Mucosa of descending colon (tissue), 3 donors: ENCODE data around the gene FIGNL2. TPM values are rescaled to one million over a fixed set of nuclear protein-coding genes. Genes with fewer than 3 reads are reported as not detected.

Source experiments
- ATAC-seq: fragments of 200-7000 bp; cut with Tn5 transposase; one replicate; pipeline ENCODE4 v1.9.1; 2020; ENCODE audit warnings: mild to moderate bottlenecking, moderate library complexity
- DNase-seq, 3 donors: peaks; one replicate each; pipeline ENCODE4 v3.0.0-alpha.2; 2020
- H3K36me3 ChIP-seq: fragments of 200-600 bp; one replicate; pipeline ENCODE4 v1.8.0; 2021; ENCODE audit warnings: low read depth, mild to moderate bottlenecking
- H3K4me1 ChIP-seq: fragments of 200-600 bp; one replicate; pipeline ENCODE4 v1.8.0; 2021; ENCODE audit warnings: low read depth, mild to moderate bottlenecking
- H3K4me3 ChIP-seq: fragments of 200-600 bp; one replicate; pipeline ENCODE4 v1.8.0; 2021; ENCODE audit warnings: mild to moderate bottlenecking
- H3K9me3 ChIP-seq: fragments of 200-600 bp; one replicate; pipeline ENCODE4 v1.8.0; 2021; ENCODE audit warnings: mild to moderate bottlenecking
- CTCF ChIP-seq: fragments of 200-600 bp; IDR thresholded peaks from one replicate; pipeline ENCODE4 v1.8.0; 2022; ENCODE audit warnings: antibody characterized with exemption, mild to moderate bottlenecking
- intact Hi-C, 2 donors: fragments of 100-400 bp; cut with DNase I in 1 of 2; cut with micrococcal nuclease in 1 of 2; formaldehyde crosslinking; loops; one replicate each; pipeline versions ENCODE4 v1.11.0 to v1.11.1; 2022; cut with DNase I, micrococcal nuclease
- total RNA-seq, 3 donors: library from RNA; stranded (reverse); fragmentation: NEBNext Ultra II Directional in 2 of 3; extraction: Animal tissue kit (Norgen Biotek cat#: 25700) in 2 of 3; gene quantifications; one replicate each; pipeline versions ENCODE4 v1.2.1 to v1.2.4, GENCODE V29; 2021 to 2023
- donor health status: DM: no; HTN: no; CAD: no; lungs with moderate emphysema.
- donor health status: DM: no; HTN: no; CAD: no.
- donor health status: DM: no; HTN: yes; CAD: no.

Gene FIGNL2
- total RNA-seq, 3 donors from 2014 or later: 0.26 to 0.44 (median 0.34) TPM

GRCh38 chr12:51827925-51828818 lies 20.3 kb downstream of the FIGNL2 start:
- DNase-seq (peak; percentile 64 to 82 (median 71)), ATAC-seq (peak; percentile 91)
- H3K36me3 ChIP-seq: no peaks in the 10 kb centered on the region
- H3K4me3 ChIP-seq: no peak overlapping the region
- TF ChIP-seq CTCF: no peak
- H3K4me1 ChIP-seq: peaks cover 13% of the 10 kb centered on the region
- intact Hi-C loops: no loop called here
- H3K9me3 ChIP-seq: no peaks in the 10 kb centered on the region

- no peak for DNase-seq
- intact Hi-C loops: no loop called here
- TF ChIP-seq CTCF: no peak
- no peaks in the 10 kb centered on the region for H3K36me3 ChIP-seq
- H3K4me3 ChIP-seq: no peak overlapping the region
- H3K9me3 ChIP-seq: no peaks in the 10 kb centered on the region
- ATAC-seq: no peak
- H3K4me1 ChIP-seq: peaks cover 13% of the 10 kb centered on the region
Measured at GRCh38 chr12:51826881-51827280, 21.6 kb downstream of the FIGNL2 start.

- DNase-seq: no peak
- Histone ChIP-seq H3K4me1 (peaks cover 13% of the 10 kb centered on the region), H3K4me3 (no peak overlapping the region), H3K9me3 (no peaks in the 10 kb centered on the region), H3K36me3 (no peaks in the 10 kb centered on the region)
- TF ChIP-seq CTCF: no peak
- intact Hi-C loops: no loop called here
- ATAC-seq: no peak
Measured at GRCh38 chr12:51825216-51825615, 23.3 kb downstream of the FIGNL2 start.

- H3K4me1 ChIP-seq: peaks cover 13% of the 10 kb centered on the region
- intact Hi-C loops: loop anchor here in 1 of 2 donors (5.0 kb wide), 1 partner anchor 402 kb away; the partner anchor contains the start of gene SLC4A8
- TF ChIP-seq CTCF: peak; percentile 29
- no peaks in the 10 kb centered on the region for H3K36me3 ChIP-seq
- no peaks in the 10 kb centered on the region for H3K9me3 ChIP-seq
- ATAC-seq (peak; percentile 56), DNase-seq (peak in 1 of 3 donors; percentile 59)
- no peak overlapping the region for H3K4me3 ChIP-seq
Measured at GRCh38 chr12:51823875-51824565, 24.5 kb downstream of the FIGNL2 start.

- Histone ChIP-seq H3K4me3 (no peak overlapping the region), H3K4me1 (peaks cover 9% of the 10 kb centered on the region), H3K9me3 (no peaks in the 10 kb centered on the region), H3K36me3 (no peaks in the 10 kb centered on the region)
- DNase-seq: no peak
- TF ChIP-seq CTCF: no peak
- intact Hi-C loops: loop anchor here in 1 of 2 donors (5.0 kb wide), 1 partner anchor 401 kb away; the partner anchor contains the start of gene SLC4A8
- ATAC-seq: no peak
Measured at GRCh38 chr12:51822956-51823355, 25.6 kb downstream of the FIGNL2 start.
